H9 (cell line): Measurements from ENCODE around the gene C16orf74. TPM values are rescaled to one million over a fixed set of nuclear protein-coding genes. Genes with fewer than 3 reads are reported as not detected.

ENCODE experiments used
- DNase-seq: peaks from one replicate; pipeline ENCODE4 v3.0.0-alpha.2; 2017
- H2AFZ ChIP-seq: one replicate; pipeline ENCODE4 v1.6.1; 2013; ENCODE audit warnings: mild to moderate bottlenecking, low read length, control low read depth, moderate library complexity
- H2AK5ac ChIP-seq: 2 replicates; pipeline ENCODE4 v1.6.1; 2013; ENCODE audit warnings: low read length, control low read depth, mixed read lengths; ENCODE audit not compliant: insufficient read length
- H2BK120ac ChIP-seq: one replicate; pipeline ENCODE4 v1.6.1; 2013; ENCODE audit warnings: low read depth, mild to moderate bottlenecking, low read length, control low read depth, inconsistent platforms; ENCODE audit not compliant: poor library complexity, severe bottlenecking
- H2BK12ac ChIP-seq: 2 replicates; pipeline ENCODE4 v1.6.1; 2013; ENCODE audit warnings: low read length, control low read depth, mixed read lengths, low read depth; ENCODE audit not compliant: insufficient read length
- H2BK15ac ChIP-seq: 2 replicates; pipeline ENCODE4 v1.6.1; 2013; ENCODE audit warnings: low read depth, low read length, control low read depth
- H2BK20ac ChIP-seq: one replicate; pipeline ENCODE4 v1.6.1; 2013; ENCODE audit warnings: low read depth, mild to moderate bottlenecking, low read length, control low read depth, inconsistent platforms; ENCODE audit not compliant: poor library complexity, severe bottlenecking
- H2BK5ac ChIP-seq: 2 replicates; pipeline ENCODE4 v1.6.1; 2013; ENCODE audit warnings: low read length, control low read depth, mixed read lengths; ENCODE audit not compliant: insufficient read length
- H3K14ac ChIP-seq: 2 replicates; pipeline ENCODE4 v1.6.1; 2013; ENCODE audit warnings: low read length, control low read depth; ENCODE audit not compliant: insufficient read depth
- H3K18ac ChIP-seq: 2 replicates; pipeline ENCODE4 v1.6.1; 2013; ENCODE audit warnings: low read depth, mild to moderate bottlenecking, mixed read lengths, low read length, control low read depth; ENCODE audit not compliant: insufficient read length
- H3K23ac ChIP-seq: 2 replicates; pipeline ENCODE4 v1.6.1; 2013; ENCODE audit warnings: low read length, control low read depth, mixed read lengths, low read depth; ENCODE audit not compliant: insufficient read length
- H3K23me2 ChIP-seq: 2 replicates; pipeline ENCODE4 v1.6.1; 2013; ENCODE audit warnings: low read depth, mild to moderate bottlenecking, mixed read lengths, low read length, control low read depth; ENCODE audit not compliant: insufficient read length, poor library complexity, severe bottlenecking
- H3K27ac ChIP-seq: 2 replicates; pipeline ENCODE4 v1.5.1; 2013; ENCODE audit warnings: low read length, control low read depth, mixed read lengths, low read depth; ENCODE audit not compliant: insufficient read length
- H3K27me3 ChIP-seq: 2 replicates; pipeline ENCODE4 v1.6.1; 2013; ENCODE audit warnings: low read length, control low read depth, inconsistent platforms; ENCODE audit not compliant: insufficient read depth
- H3K4ac ChIP-seq: 2 replicates; pipeline ENCODE4 v1.6.1; 2013; ENCODE audit warnings: low read depth, mild to moderate bottlenecking, control low read depth, inconsistent platforms, low read length, moderate library complexity
- H3K4me1 ChIP-seq: 2 replicates; pipeline ENCODE4 v1.6.1; 2013; ENCODE audit warnings: low read length, control low read depth, inconsistent platforms; ENCODE audit not compliant: insufficient read depth
- H3K4me2 ChIP-seq: 2 replicates; pipeline ENCODE4 v1.6.1; 2013; ENCODE audit warnings: low read length, control low read depth, mixed read lengths; ENCODE audit not compliant: insufficient read length, insufficient read depth
- H3K56ac ChIP-seq: 2 replicates; pipeline ENCODE4 v1.6.1; 2013; ENCODE audit warnings: low read depth, mild to moderate bottlenecking, mixed read lengths, low read length, control low read depth; ENCODE audit not compliant: insufficient read length
- H3K79me1 ChIP-seq: 2 replicates; pipeline ENCODE4 v1.6.1; 2013; ENCODE audit warnings: low read depth, mild to moderate bottlenecking, moderate library complexity, low read length, control low read depth, inconsistent platforms; ENCODE audit not compliant: insufficient read depth, poor library complexity, severe bottlenecking
- H3K79me2 ChIP-seq: 2 replicates; pipeline ENCODE4 v1.6.1; 2013; ENCODE audit warnings: low read length, control low read depth, inconsistent platforms; ENCODE audit not compliant: insufficient read depth
- H3K9ac ChIP-seq: 2 replicates; pipeline ENCODE4 v1.6.1; 2013; ENCODE audit warnings: low read length, control low read depth, mixed read lengths; ENCODE audit not compliant: insufficient read length; ENCODE audit errors: extremely low read depth
- H3K9me3 ChIP-seq: one replicate; pipeline ENCODE4 v1.6.1; 2013; ENCODE audit warnings: low read depth, low read length, inconsistent platforms; ENCODE audit not compliant: control insufficient read depth
- H3T11ph ChIP-seq: one replicate; pipeline ENCODE4 v1.6.1; 2013; ENCODE audit warnings: mild to moderate bottlenecking, low read length, control low read depth, inconsistent platforms
- H4K20me1 ChIP-seq: one replicate; pipeline ENCODE4 v1.6.1; 2013; ENCODE audit not compliant: control insufficient read depth, insufficient read length, insufficient read depth
- H4K5ac ChIP-seq: 2 replicates; pipeline ENCODE4 v1.6.1; 2013; ENCODE audit warnings: low read depth, mild to moderate bottlenecking, mixed read lengths, low read length, control low read depth; ENCODE audit not compliant: insufficient read length
- H4K8ac ChIP-seq: replicated peaks from 2 replicates; pipeline ENCODE4 v1.6.1; 2013; ENCODE audit warnings: low read length, control low read depth, mixed read lengths, low read depth; ENCODE audit not compliant: insufficient read length
- H4K91ac ChIP-seq: 2 replicates; pipeline ENCODE4 v1.6.1; 2013; ENCODE audit warnings: low read depth, mild to moderate bottlenecking, moderate library complexity, mixed read lengths, low read length, control low read depth; ENCODE audit not compliant: insufficient read length
- H3K27ac Mint-ChIP-seq, 3 experiments: 2 replicates in 2 of 3; 3 replicates in 1 of 3; pipeline ENCODE4 v1.8.0; 2020 to 2021; ENCODE audit warnings: mixed read lengths in 3 of 3, mild to moderate bottlenecking in 1 of 3, moderate library complexity in 1 of 3
- H3K27me3 Mint-ChIP-seq: 2 replicates; pipeline ENCODE4 v1.8.0; 2021; ENCODE audit warnings: low read depth, mild to moderate bottlenecking, moderate library complexity, mixed read lengths
- H3K36me3 Mint-ChIP-seq, 3 experiments: 2 replicates in 2 of 3; 3 replicates in 1 of 3; pipeline ENCODE4 v1.8.0; 2020 to 2021; ENCODE audit warnings: low read depth in 3 of 3, mixed read lengths in 3 of 3; ENCODE audit not compliant: insufficient read depth in 1 of 3
- H3K4me1 Mint-ChIP-seq, 2 experiments: 2 replicates each; pipeline ENCODE4 v1.8.0; 2020; ENCODE audit warnings: mixed read lengths in 2 of 2
- H3K4me3 Mint-ChIP-seq, 2 experiments: 2 replicates in 1 of 2; 3 replicates in 1 of 2; pipeline ENCODE4 v1.8.0; 2020 to 2021; ENCODE audit warnings: mild to moderate bottlenecking in 2 of 2, mixed read lengths in 2 of 2, moderate library complexity in 1 of 2
- H3K9me3 Mint-ChIP-seq, 2 experiments: 2 replicates in 1 of 2; 3 replicates in 1 of 2; pipeline ENCODE4 v1.8.0; 2020; ENCODE audit warnings: mild to moderate bottlenecking in 2 of 2, mixed read lengths in 2 of 2, moderate library complexity in 1 of 2
- WGBS: extraction: QIAGEN DNeasy Blood & Tissue Kit; methylation state at CpG from one replicate; pipeline ENCODE4 v1.1.7; 2013; ENCODE audit warnings: missing lambda C conversion rate, low lambda C conversion rate, mixed read lengths; ENCODE audit not compliant: insufficient read length; ENCODE audit errors: extremely low coverage; 5-methylcytosine and 5-hydroxymethylcytosine counted together
- total RNA-seq: library from RNA; stranded (reverse); gene quantifications from 2 replicates; pipeline ENCODE4 v1.2.1, GENCODE V29; 2021
- TF ChIP-seq, protein P1 (sequence below): fragments of 200-600 bp; sonication (generic); conservative IDR thresholded peaks from 3 replicates; pipeline ENCODE4 v1.8.0; 2021; ENCODE audit warnings: antibody characterized with exemption, mild to moderate bottlenecking

Gene C16orf74
- total RNA-seq, 1 experiment from 2014 or later, result 5.6 TPM

DNA sequence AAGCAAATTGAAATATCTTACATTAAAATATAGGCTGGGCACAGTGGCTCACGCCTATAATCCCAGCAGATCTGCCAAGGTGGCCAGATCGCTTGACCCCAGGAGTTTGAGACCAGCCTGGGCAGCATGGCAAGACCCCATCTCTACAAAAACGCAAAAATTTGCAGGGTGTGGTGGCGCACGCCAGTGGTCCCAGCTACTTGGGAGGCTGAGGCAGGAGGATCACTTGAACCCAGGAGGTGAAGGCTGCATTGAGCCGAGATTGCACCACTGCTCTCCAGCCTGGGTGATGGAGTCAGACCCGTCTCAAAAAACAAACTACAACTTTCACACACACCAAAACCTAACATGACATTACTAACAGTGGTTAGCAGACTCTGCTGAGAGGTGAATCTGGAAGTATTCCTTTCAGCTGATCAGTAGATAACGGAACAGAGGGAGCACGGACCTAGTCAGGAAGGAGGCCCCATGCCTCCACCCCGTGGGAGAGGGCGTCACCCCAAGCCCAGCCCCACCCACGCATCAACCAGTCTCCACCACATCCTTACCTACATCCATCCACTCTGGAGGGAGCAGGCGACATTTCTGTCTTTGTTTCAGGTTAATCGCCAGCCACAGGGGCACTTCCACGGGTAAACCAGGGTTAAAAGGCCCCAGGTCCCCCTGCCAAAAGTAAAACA is 63.8 kb downstream of the C16orf74 start:
- no CpG with 5 or more reads among the region's 15 CpGs for WGBS

More for the DNA sequence above, 63.8 kb downstream of the C16orf74 start:
- no peak for DNase-seq
- Histone ChIP-seq H3K23ac (no peak overlapping the region), H3K79me2 (peaks cover 3% of the 10 kb centered on the region; the same call in 1 of the 2 replicates), H2BK15ac (no peak overlapping the region), H2BK20ac (no peak overlapping the region), H2BK120ac (no peak overlapping the region), H3K4me2 (no peak overlapping the region), H3K27ac (no peak overlapping the region), H2AFZ (no peak overlapping the region), H3K9me3 (no peaks in the 10 kb centered on the region), H4K20me1 (no peaks in the 10 kb centered on the region), H4K8ac (no peak overlapping the region), H3K9ac (no peak overlapping the region), H3K27me3 (no peaks in the 10 kb centered on the region), H3K4ac (no peak overlapping the region), H3K23me2 (no peaks in the 10 kb centered on the region), H3K18ac (no peak overlapping the region), H3K14ac (no peak overlapping the region), H3K79me1 (no peaks in the 10 kb centered on the region), H2BK5ac (no peak overlapping the region), H3K56ac (no peak overlapping the region), H2BK12ac (no peak overlapping the region), H3K4me1 (no peaks in the 10 kb centered on the region; the same call in 1 of the 2 replicates), H4K5ac (no peak overlapping the region), H2AK5ac (no peak overlapping the region), H3T11ph (no peak overlapping the region), H4K91ac (no peak overlapping the region)
- Mint-ChIP-seq H3K9me3 (no peaks in the 10 kb centered on the region), H3K27ac (no peak overlapping the region), H3K4me3 (peak overlapping the region; percentile 78 to 89), H3K4me1 (peaks cover 14 to 30% of the 10 kb centered on the region in 2 experiments), H3K27me3 (peaks cover 22% of the 10 kb centered on the region), H3K36me3 (peaks cover 3 to 41% (median 37%) of the 10 kb centered on the region in 3 experiments; a peak in 6 of 7 replicates)
- TF ChIP-seq, protein P1, sequence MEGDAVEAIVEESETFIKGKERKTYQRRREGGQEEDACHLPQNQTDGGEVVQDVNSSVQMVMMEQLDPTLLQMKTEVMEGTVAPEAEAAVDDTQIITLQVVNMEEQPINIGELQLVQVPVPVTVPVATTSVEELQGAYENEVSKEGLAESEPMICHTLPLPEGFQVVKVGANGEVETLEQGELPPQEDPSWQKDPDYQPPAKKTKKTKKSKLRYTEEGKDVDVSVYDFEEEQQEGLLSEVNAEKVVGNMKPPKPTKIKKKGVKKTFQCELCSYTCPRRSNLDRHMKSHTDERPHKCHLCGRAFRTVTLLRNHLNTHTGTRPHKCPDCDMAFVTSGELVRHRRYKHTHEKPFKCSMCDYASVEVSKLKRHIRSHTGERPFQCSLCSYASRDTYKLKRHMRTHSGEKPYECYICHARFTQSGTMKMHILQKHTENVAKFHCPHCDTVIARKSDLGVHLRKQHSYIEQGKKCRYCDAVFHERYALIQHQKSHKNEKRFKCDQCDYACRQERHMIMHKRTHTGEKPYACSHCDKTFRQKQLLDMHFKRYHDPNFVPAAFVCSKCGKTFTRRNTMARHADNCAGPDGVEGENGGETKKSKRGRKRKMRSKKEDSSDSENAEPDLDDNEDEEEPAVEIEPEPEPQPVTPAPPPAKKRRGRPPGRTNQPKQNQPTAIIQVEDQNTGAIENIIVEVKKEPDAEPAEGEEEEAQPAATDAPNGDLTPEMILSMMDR, result no peak
